Transverse colon (tissue), 4 donors: Measurements from ENCODE around the gene EIF4EBP3. TPM values are rescaled to one million over a fixed set of nuclear protein-coding genes. Genes with fewer than 3 reads are reported as not detected.

Experiments used
- DNase-seq: peaks from one replicate; pipeline ENCODE4 v3.0.0-alpha.2; 2019
- H3K27ac ChIP-seq, 4 donors: fragments of 200-600 bp; sonication (generic); 2 replicates each; pipeline ENCODE4 v1.5.1; 2016 to 2018; ENCODE audit warnings: inconsistent platforms in 4 of 4
- H3K27me3 ChIP-seq: fragments of 200-600 bp; sonication (generic); 2 replicates; pipeline ENCODE4 v1.5.1; 2017; ENCODE audit warnings: inconsistent platforms
- H3K36me3 ChIP-seq, 4 donors: fragments of 200-600 bp; sonication (generic); 2 replicates each; pipeline ENCODE4 v1.5.1; 2017 to 2019; ENCODE audit warnings: inconsistent platforms in 4 of 4
- H3K4me1 ChIP-seq, 4 donors: fragments of 200-600 bp; sonication (generic); 2 replicates each; pipeline ENCODE4 v1.5.1; 2017 to 2020; ENCODE audit warnings: inconsistent platforms in 4 of 4
- H3K4me3 ChIP-seq, 4 donors: fragments of 200-600 bp; sonication (generic); 1 replicate in 1 of 4; 2 replicates in 3 of 4; pipeline versions ENCODE4 v1.5.1 to v1.6.1; 2017 to 2019; ENCODE audit warnings: inconsistent platforms in 4 of 4
- H3K9me3 ChIP-seq, 2 donors: fragments of 200-600 bp; sonication (generic); 2 replicates each; pipeline ENCODE4 v1.5.1; 2017 to 2019; ENCODE audit warnings: inconsistent platforms in 2 of 2
- CTCF ChIP-seq, 5 experiments: fragments of 200-600 bp in 3 of 5; fragments of 450-650 bp in 2 of 5; sonication (generic) in 3 of 5; IDR thresholded peaks; 1 replicate in 2 of 5; 2 replicates in 3 of 5; pipeline ENCODE4 v1.5.1; 2016 to 2017; ENCODE audit warnings: antibody characterized with exemption in 5 of 5, inconsistent platforms in 3 of 5, mild to moderate bottlenecking in 2 of 5, moderate library complexity in 1 of 5
- EP300 ChIP-seq: sonication (generic); formaldehyde crosslinking; IDR thresholded peaks from one replicate; pipeline ENCODE4 v1.6.1; 2017; ENCODE audit warnings: antibody characterized with exemption, low read depth
- POLR2A ChIP-seq: fragments of 450-650 bp; IDR thresholded peaks from one replicate; pipeline ENCODE4 v1.6.1; 2016; ENCODE audit warnings: antibody characterized with exemption, mild to moderate bottlenecking, moderate library complexity
- POLR2AphosphoS5 ChIP-seq, 3 donors: sonication (generic); formaldehyde crosslinking; IDR thresholded peaks; one replicate each; pipeline ENCODE4 v1.6.1; 2016; ENCODE audit warnings: antibody characterized with exemption in 3 of 3
- WGBS, 2 donors: methylation state at CpG; one replicate each; pipeline ENCODE4 v1.1.5; 2018; ENCODE audit warnings: low coverage in 1 of 2; 5-methylcytosine and 5-hydroxymethylcytosine counted together
- in situ Hi-C, 4 donors: fragments of 200-750 bp; cut with MboI; loops; one replicate each; pipeline versions ENCODE4 v1.15.0 to v1.15.1; 2017; ENCODE audit warnings: low sequenced_read_pairs in 3 of 4, low pct_ligation_motif_present in 1 of 4, low pct_unique_long_range_greater_than_20kb in 1 of 4
- intact Hi-C: fragments of 100-400 bp; cut with DNase I; formaldehyde crosslinking; loops from one replicate; pipeline ENCODE4 v1.15.1; 2023; ENCODE audit warnings: low total_unique reads
- total RNA-seq, 4 donors: library from RNA; depleted of rRNA; stranded (reverse); fragments of >200 nt; gene quantifications; one replicate each; pipeline ENCODE4 v1.1.0, GENCODE V29; 2016

EIF4EBP3 gene
- total RNA-seq, 4 donors from 2014 or later, result 18.0 to 56.0 (median 27.5) TPM; not detected in 1

- WGBS, 2 donors, result 53 to 75% methylated on average over 1 to 5 of the region's 5 CpGs
- no peak for DNase-seq
- Histone ChIP-seq H3K4me3 (no peak overlapping the region), H3K9me3 (no peaks in the 10 kb centered on the region), H3K27me3 (no peaks in the 10 kb centered on the region), H3K4me1 (peaks cover 11 to 30% (median 20%) of the 10 kb centered on the region in 4 donors), H3K27ac (peak overlapping the region; percentile 51 to 76 (median 65)), H3K36me3 (peaks cover 0 to 43% (median 20%) of the 10 kb centered on the region in 4 donors)
- intact Hi-C loops, result no loop called here
- TF ChIP-seq POLR2A, result peak; percentile 13
- no peak for TF ChIP-seq CTCF (IDR thresholded peaks at IDR 0.05)
- TF ChIP-seq EP300, result no peak
- peak in 1 of 3 donors; percentile 31 for TF ChIP-seq POLR2AphosphoS5 (IDR thresholded peaks at IDR 0.05)
- in situ Hi-C loops, result no loop called here
Measured at GRCh38 chr5:140542972-140543371, 4.5 kb upstream of the EIF4EBP3 start.

- no peaks in the 10 kb centered on the region for H3K27me3 ChIP-seq
- peaks cover 29 to 50% (median 39%) of the 10 kb centered on the region in 4 donors for H3K4me1 ChIP-seq
- no peak for DNase-seq
- intact Hi-C loops (no loop called here), in situ Hi-C loops (no loop called here)
- H3K36me3 ChIP-seq, result peaks cover 0 to 23% (median 10%) of the 10 kb centered on the region in 4 donors
- H3K9me3 ChIP-seq, result no peaks in the 10 kb centered on the region
- WGBS, 2 donors, result 89 to 97% methylated on average over 3 to 7 of the region's 7 CpGs
- H3K27ac ChIP-seq, result peak overlapping the region in 3 of 4 donors; percentile 95 to 99 (median 98)
- no peak overlapping the region for H3K4me3 ChIP-seq
- TF ChIP-seq POLR2AphosphoS5 (IDR thresholded peaks at IDR 0.05) (no peak), EP300 (no peak), POLR2A (no peak), CTCF (IDR thresholded peaks at IDR 0.05) (no peak)
Measured at GRCh38 chr5:140544986-140545385, 2.5 kb upstream of the EIF4EBP3 start.

- TF ChIP-seq CTCF (IDR thresholded peaks at IDR 0.05), result no peak
- TF ChIP-seq POLR2AphosphoS5 (IDR thresholded peaks at IDR 0.05), result no peak
- no peak for TF ChIP-seq POLR2A
- no peak for TF ChIP-seq EP300
- peak overlapping the region in 3 of 4 donors; percentile 95 to 99 (median 98) for H3K27ac ChIP-seq
- peaks cover 33 to 56% (median 39%) of the 10 kb centered on the region in 4 donors for H3K4me1 ChIP-seq
- no peaks in the 10 kb centered on the region for H3K9me3 ChIP-seq
- no peak overlapping the region for H3K4me3 ChIP-seq
- peaks cover 0 to 17% (median 8%) of the 10 kb centered on the region in 4 donors for H3K36me3 ChIP-seq
- intact Hi-C loops, result no loop called here
- DNase-seq, result no peak
- H3K27me3 ChIP-seq, result no peaks in the 10 kb centered on the region
- in situ Hi-C loops, result no loop called here
- WGBS, 2 donors, result 96 to 98% methylated on average over 4 to 10 of the region's 10 CpGs
Measured at GRCh38 chr5:140545606-140546005, 1.9 kb upstream of the EIF4EBP3 start.

GRCh38 chr5:140546851-140547507 lies 483 bp upstream of the EIF4EBP3 start:
- DNase-seq, result peak; percentile 58
- intact Hi-C loops, result no loop called here
- peaks cover 33 to 57% (median 39%) of the 10 kb centered on the region in 4 donors for H3K4me1 ChIP-seq
- H3K27me3 ChIP-seq, result no peaks in the 10 kb centered on the region
- H3K4me3 ChIP-seq, result peak overlapping the region in 2 of 4 donors; percentile 34 to 54
- H3K36me3 ChIP-seq, result peaks cover 0 to 19% (median 4%) of the 10 kb centered on the region in 4 donors
- peak overlapping the region; percentile 94 to 99 (median 96) for H3K27ac ChIP-seq
- TF ChIP-seq POLR2AphosphoS5 (IDR thresholded peaks at IDR 0.05) (no peak), CTCF (IDR thresholded peaks at IDR 0.05) (no peak), EP300 (no peak), POLR2A (no peak)
- 38% methylated on average over 13 of the region's 13 CpGs; no CpG with 5 or more reads in 1 of the 2 donors for WGBS, 2 donors
- in situ Hi-C loops, result no loop called here
- no peaks in the 10 kb centered on the region for H3K9me3 ChIP-seq
